K562 (cell line): ENCODE results near the gene CHM. TPM values are rescaled to one million over a fixed set of nuclear protein-coding genes. Genes with fewer than 3 reads are reported as not detected.

Experiments used
- CHD4 ChIP-seq: fragments of 200-600 bp; sonication (generic); IDR thresholded peaks from 3 replicates; pipeline ENCODE4 v1.6.1; 2012; ENCODE audit warnings: low read depth, mild to moderate bottlenecking, mixed read lengths, low read length, inconsistent platforms; ENCODE audit not compliant: insufficient read depth, insufficient replicate concordance, poor library complexity, severe bottlenecking
- DDX20 ChIP-seq: fragments of 450-650 bp; IDR thresholded peaks from 2 replicates; pipeline ENCODE4 v1.6.1; 2016; ENCODE audit warnings: missing genetic modification characterization, low read depth, mild to moderate bottlenecking, missing compliant biosample characterization, moderate library complexity
- DIDO1 ChIP-seq: fragments of 450-650 bp; IDR thresholded peaks from 2 replicates; pipeline ENCODE4 v1.6.1; 2016; ENCODE audit warnings: low read depth, missing biosample characterization, missing genetic modification characterization
- ERF ChIP-seq: fragments of 450-650 bp; formaldehyde crosslinking; IDR thresholded peaks from 2 replicates; pipeline ENCODE4 v1.4.0; 2020; ENCODE audit warnings: mild to moderate bottlenecking, mixed read lengths
- ETV6 ChIP-seq, 3 experiments: fragments of 150-350 bp in 1 of 3; sonication (generic) in 1 of 3; formaldehyde crosslinking in 1 of 3; IDR thresholded peaks; 2 replicates each; pipeline versions ENCODE4 v1.6.1 to v1.8.0; 2014 to 2022; ENCODE audit warnings: borderline replicate concordance in 2 of 3, low read depth in 2 of 3, antibody characterized with exemption in 1 of 3, low read length in 1 of 3, mild to moderate bottlenecking in 1 of 3, missing genetic modification reagents in 1 of 3
- KLF13 ChIP-seq: fragments of 450-650 bp; IDR thresholded peaks from 2 replicates; pipeline ENCODE4 v1.6.1; 2016; ENCODE audit warnings: missing genetic modification characterization, low read depth, mild to moderate bottlenecking, missing compliant biosample characterization, moderate library complexity, borderline replicate concordance
- MCM2 ChIP-seq: fragments of 450-650 bp; IDR thresholded peaks from 2 replicates; pipeline ENCODE4 v1.6.1; 2017; ENCODE audit warnings: low read depth, mild to moderate bottlenecking
- NFYB ChIP-seq: IDR thresholded peaks from 2 replicates; pipeline ENCODE4 v1.6.1; 2011; ENCODE audit warnings: mild to moderate bottlenecking, moderate library complexity; ENCODE audit not compliant: insufficient read length; ENCODE audit errors: extremely low read depth
- NR0B1 ChIP-seq: fragments of 450-650 bp; IDR thresholded peaks from one replicate; pipeline ENCODE4 v1.6.1; 2018; ENCODE audit warnings: mild to moderate bottlenecking, moderate library complexity; ENCODE audit not compliant: partially characterized antibody
- NR4A1 ChIP-seq, 2 experiments: fragments of 250-450 bp in 1 of 2; fragments of 450-650 bp in 1 of 2; sonication (Bioruptor Pico) in 1 of 2; IDR thresholded peaks; 2 replicates each; pipeline versions ENCODE4 v1.4.0 to v1.6.1; 2016 to 2020; ENCODE audit warnings: mild to moderate bottlenecking in 2 of 2, missing compliant biosample characterization in 1 of 2, missing genetic modification characterization in 1 of 2, moderate library complexity in 1 of 2
- RCOR1 ChIP-seq, 2 experiments: IDR thresholded peaks; 2 replicates each; pipeline ENCODE4 v1.6.1; 2012; ENCODE audit warnings: low read depth in 2 of 2, low read length in 2 of 2, borderline replicate concordance in 1 of 2, improper control_type of control experiment in 1 of 2
- RREB1 ChIP-seq: fragments of 250-450 bp; sonication (Bioruptor Pico); IDR thresholded peaks from 2 replicates; pipeline ENCODE4 v1.4.0; 2020
- XRCC3 ChIP-seq: fragments of 450-650 bp; IDR thresholded peaks from 2 replicates; pipeline ENCODE4 v1.6.1; 2017; ENCODE audit warnings: mild to moderate bottlenecking, moderate library complexity
- YY1 ChIP-seq, 3 experiments: IDR thresholded peaks; 2 replicates each; pipeline ENCODE4 v1.6.1; 2011; ENCODE audit warnings: low read length in 2 of 3, mild to moderate bottlenecking in 2 of 3, moderate library complexity in 2 of 3, borderline replicate concordance in 1 of 3, control low read depth in 1 of 3, low read depth in 1 of 3; ENCODE audit not compliant: insufficient read depth in 3 of 3, insufficient replicate concordance in 2 of 3, control insufficient read depth in 1 of 3, insufficient read length in 1 of 3; ENCODE audit errors: extremely low read depth in 1 of 3
- ZC3H8 ChIP-seq: fragments of 450-650 bp; IDR thresholded peaks from 2 replicates; pipeline ENCODE4 v1.6.1; 2017
- ZNF551 ChIP-seq: fragments of 250-450 bp; sonication (Bioruptor Pico); IDR thresholded peaks from 2 replicates; pipeline ENCODE4 v1.5.0; 2021; ENCODE audit warnings: mild to moderate bottlenecking, moderate library complexity
- ZNF589 ChIP-seq: fragments of 200-800 bp; sonication (Bioruptor generic); IDR thresholded peaks from 2 replicates; pipeline ENCODE4 v1.6.1; 2016; ENCODE audit warnings: low read depth, missing genetic modification characterization, missing compliant biosample characterization
- polyA plus RNA-seq, 8 experiments: library from polyadenylated mRNA; depleted of rRNA in 4 of 8; stranded (reverse) in 5 of 8; unstranded in 3 of 8; fragments of >200 nt; fragmentation: Nextera tagmentation in 2 of 8; fragmentation: Illumina TruSeq in 1 of 8; extraction: Ambion mirVana in 2 of 8; extraction: Trizol in 1 of 8; gene quantifications; 2 replicates each; pipeline versions ENCODE4 v1.2.1 to v1.2.3, GENCODE V29; 2011 to 2014; ENCODE audit warnings: inconsistent platforms in 1 of 8, missing spikeins in 1 of 8
- total RNA-seq, 7 experiments: library from RNA; depleted of rRNA in 6 of 7; stranded (reverse); fragments of >200 nt in 6 of 7; fragmentation: Illumina TruSeq in 2 of 7; extraction: Trizol in 2 of 7; gene quantifications; 2 replicates each; pipeline versions ENCODE4 v1.2.1 to v1.2.3, GENCODE V29; 2011 to 2021; ENCODE audit warnings: low replicate concordance in 1 of 7

CHM gene
- total and polyA plus RNA-seq, 9 of the 15 experiments (the other 6 are each of a cell fraction or from before 2014, with no cell fraction given): 2.2 to 9.0 (median 4.6) TPM

- TF ChIP-seq NR0B1 (no peak), CHD4 (no peak), YY1 (IDR thresholded peaks at IDR 0.05; ENCODE audit: borderline replicate concordance in 1 of 3, control insufficient read depth in 1 of 3, extremely low read depth in 1 of 3, insufficient read depth in 3 of 3, insufficient read length in 1 of 3, insufficient replicate concordance in 2 of 3, low read depth in 1 of 3, low read length in 2 of 3) (peak; percentile 60 to 89 (median 76)), DIDO1 (tag) (0 out of 2 replicates have a peak, but pooled peaks have one; percentile 58), XRCC3 (no peak), MCM2 (no peak), KLF13 (tag) (no peak), ETV6 (IDR thresholded peaks at IDR 0.05; ENCODE audit: borderline replicate concordance in 1 of 2, low read depth in 2 of 2, low read length in 1 of 2) (no peak), ETV6 (CRISPR knock-in tag; IDR thresholded peaks at IDR 0.05; ENCODE audit: borderline replicate concordance) (no peak), NFYB (no peak), ZNF589 (CRISPR knock-in tag) (no peak), ERF (CRISPR knock-in tag) (no peak), RREB1 (CRISPR knock-in tag) (no peak), ZC3H8 (no peak), ZNF551 (CRISPR knock-in tag) (no peak), DDX20 (tag) (no peak), RCOR1 (IDR thresholded peaks at IDR 0.05; ENCODE audit: borderline replicate concordance in 1 of 2, low read depth in 2 of 2, low read length in 2 of 2) (peak; percentile 56 to 95; a peak in 3 of 4 replicates), NR4A1 (CRISPR knock-in tag; IDR thresholded peaks at IDR 0.05) (no peak), NR4A1 (tag; IDR thresholded peaks at IDR 0.05) (no peak)
Measured at GRCh38 chrX:86047174-86047935, at the start of gene CHM (continued).
